Osteoblast (primary cell): Measurements from ENCODE around the gene EZH1. TPM values are rescaled to one million over a fixed set of nuclear protein-coding genes. Genes with fewer than 3 reads are reported as not detected.

Experiments used
- DNase-seq: peaks from one replicate; pipeline ENCODE4 v3.0.0; 2011; ENCODE audit warnings: low spot score, mixed read lengths; ENCODE audit not compliant: insufficient read length; ENCODE audit errors: missing footprints
- H2AFZ ChIP-seq: 2 replicates; pipeline ENCODE4 v1.6.0; 2011; ENCODE audit warnings: mild to moderate bottlenecking, low read length
- H3K27ac ChIP-seq: 2 replicates; pipeline ENCODE4 v1.5.1; 2011; ENCODE audit warnings: mild to moderate bottlenecking, low read depth, low read length, moderate library complexity
- H3K27me3 ChIP-seq: 2 replicates; pipeline ENCODE4 v1.6.0; 2012; ENCODE audit warnings: mild to moderate bottlenecking, control low read depth, inconsistent platforms, low read length, moderate library complexity; ENCODE audit not compliant: insufficient read depth
- H3K36me3 ChIP-seq: 2 replicates; pipeline ENCODE4 v1.5.1; 2011; ENCODE audit warnings: mild to moderate bottlenecking, low read length, control low read depth, moderate library complexity; ENCODE audit not compliant: insufficient read depth
- H3K4me1 ChIP-seq: 2 replicates; pipeline ENCODE4 v1.5.1; 2011; ENCODE audit warnings: mild to moderate bottlenecking, low read length, control low read depth, moderate library complexity; ENCODE audit not compliant: insufficient read depth
- H3K4me2 ChIP-seq: 2 replicates; pipeline ENCODE4 v1.6.0; 2011; ENCODE audit warnings: mild to moderate bottlenecking, low read length; ENCODE audit not compliant: insufficient read depth
- H3K4me3 ChIP-seq: fragments of 200-600 bp; sonication (generic); 3 replicates; pipeline ENCODE4 v1.5.1; 2012; ENCODE audit warnings: mild to moderate bottlenecking, low read length, inconsistent platforms; ENCODE audit not compliant: insufficient read depth
- H3K79me2 ChIP-seq: 2 replicates; pipeline ENCODE4 v1.6.0; 2012; ENCODE audit warnings: mild to moderate bottlenecking, low read length, control low read depth, inconsistent platforms; ENCODE audit not compliant: insufficient read depth
- H3K9me3 ChIP-seq: 2 replicates; pipeline ENCODE4 v1.5.1; 2011; ENCODE audit warnings: low read depth, low read length, control low read depth
- H4K20me1 ChIP-seq: 2 replicates; pipeline ENCODE4 v1.6.0; 2012; ENCODE audit warnings: mild to moderate bottlenecking, low read length, control low read depth; ENCODE audit not compliant: insufficient read depth
- small RNA-seq: library from RNA; depleted of rRNA; stranded (forward); fragments of <200 nt; gene quantifications from one replicate; pipeline ENCODE3, GENCODE V24; 2012
- total RNA-seq: library from RNA; depleted of rRNA; stranded (reverse); fragments of >200 nt; gene quantifications from 2 replicates; pipeline ENCODE4 v1.2.3, GENCODE V29; 2012
- TF ChIP-seq, protein P1 (sequence below): IDR thresholded peaks from 2 replicates; pipeline ENCODE4 v1.5.1; 2011; ENCODE audit warnings: mild to moderate bottlenecking, low read depth, low read length, moderate library complexity; ENCODE audit errors: extremely low read depth

Gene EZH1
- total RNA-seq, 1 donor = 30.8 TPM

DNA sequence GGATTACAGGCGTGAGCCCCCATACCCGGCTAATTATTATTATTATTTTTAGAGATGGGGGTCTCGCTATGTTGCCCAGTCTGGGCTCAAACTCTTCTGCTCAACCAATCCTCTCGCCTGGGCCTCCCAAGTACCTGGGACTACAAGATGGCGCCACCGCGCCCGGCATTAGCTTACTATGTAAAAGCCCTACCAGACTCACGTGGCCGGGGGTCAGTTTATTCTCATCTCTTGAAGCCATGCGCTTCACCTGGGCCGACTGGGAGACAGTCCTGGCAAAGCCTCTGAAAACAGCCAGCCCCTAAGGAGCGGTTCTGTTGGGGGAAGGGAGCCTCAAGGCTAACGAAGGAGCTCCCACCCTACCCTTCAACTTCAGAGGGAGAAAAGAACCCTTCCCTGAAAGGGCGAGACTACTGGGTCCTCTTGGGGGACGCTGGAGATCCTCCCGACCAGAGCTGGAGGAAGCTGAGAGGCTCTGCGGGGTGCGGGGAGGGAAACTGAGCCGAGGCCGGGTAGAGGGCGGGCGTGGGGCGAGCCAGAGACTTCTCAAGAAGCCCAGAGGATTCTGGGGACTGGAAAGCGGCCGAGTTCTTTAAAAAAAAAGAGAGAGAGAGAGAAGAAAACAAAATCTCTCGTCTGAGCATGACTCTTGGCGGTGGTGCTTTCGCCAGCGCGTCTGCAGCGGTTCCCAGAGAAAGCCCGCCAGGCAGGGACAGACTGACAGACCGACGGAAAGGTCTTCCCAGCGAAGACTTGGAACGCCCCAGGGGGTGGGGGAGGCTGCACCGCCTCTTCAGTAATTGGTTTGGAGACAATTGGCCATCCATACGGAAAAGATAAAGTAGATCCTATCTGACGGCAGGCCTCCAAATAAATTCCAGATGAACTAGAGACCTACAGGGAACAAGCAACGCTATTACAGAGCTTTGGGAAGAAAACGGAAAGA, 91.4 kb downstream of the EZH1 start:
- peak; percentile 93 for DNase-seq
- Histone ChIP-seq H2AFZ (peak overlapping the region; percentile 99), H3K27ac (peak overlapping the region; percentile 68), H3K4me1 (peaks cover 9% of the 10 kb centered on the region), H3K4me2 (peak overlapping the region; percentile 91), H3K4me3 (peak overlapping the region; percentile 66), H3K27me3 (no peaks in the 10 kb centered on the region), H3K79me2 (no peaks in the 10 kb centered on the region), H3K36me3 (no peaks in the 10 kb centered on the region), H4K20me1 (no peaks in the 10 kb centered on the region), H3K9me3 (no peaks in the 10 kb centered on the region)
- TF ChIP-seq, protein P1, sequence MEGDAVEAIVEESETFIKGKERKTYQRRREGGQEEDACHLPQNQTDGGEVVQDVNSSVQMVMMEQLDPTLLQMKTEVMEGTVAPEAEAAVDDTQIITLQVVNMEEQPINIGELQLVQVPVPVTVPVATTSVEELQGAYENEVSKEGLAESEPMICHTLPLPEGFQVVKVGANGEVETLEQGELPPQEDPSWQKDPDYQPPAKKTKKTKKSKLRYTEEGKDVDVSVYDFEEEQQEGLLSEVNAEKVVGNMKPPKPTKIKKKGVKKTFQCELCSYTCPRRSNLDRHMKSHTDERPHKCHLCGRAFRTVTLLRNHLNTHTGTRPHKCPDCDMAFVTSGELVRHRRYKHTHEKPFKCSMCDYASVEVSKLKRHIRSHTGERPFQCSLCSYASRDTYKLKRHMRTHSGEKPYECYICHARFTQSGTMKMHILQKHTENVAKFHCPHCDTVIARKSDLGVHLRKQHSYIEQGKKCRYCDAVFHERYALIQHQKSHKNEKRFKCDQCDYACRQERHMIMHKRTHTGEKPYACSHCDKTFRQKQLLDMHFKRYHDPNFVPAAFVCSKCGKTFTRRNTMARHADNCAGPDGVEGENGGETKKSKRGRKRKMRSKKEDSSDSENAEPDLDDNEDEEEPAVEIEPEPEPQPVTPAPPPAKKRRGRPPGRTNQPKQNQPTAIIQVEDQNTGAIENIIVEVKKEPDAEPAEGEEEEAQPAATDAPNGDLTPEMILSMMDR = no peak

DNA sequence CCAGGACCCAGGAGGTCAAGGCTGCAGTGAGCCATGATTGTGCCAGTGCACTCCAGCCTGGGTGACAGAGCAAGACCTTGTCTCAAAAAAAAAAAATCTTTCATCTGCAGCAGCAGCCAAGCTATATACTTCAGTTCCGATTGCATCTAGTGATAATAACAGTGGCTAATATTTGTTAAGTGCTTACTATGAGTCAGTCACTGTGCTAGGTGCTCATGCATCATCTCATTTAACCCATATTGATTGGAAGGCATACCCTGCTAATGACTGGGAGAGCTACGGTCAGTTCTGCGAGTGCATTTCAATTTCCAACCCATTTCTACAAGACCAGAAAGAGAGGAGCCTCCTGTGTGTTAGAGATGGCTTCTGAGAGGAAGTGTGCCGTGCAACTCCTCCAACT, 93.4 kb downstream of the EZH1 start:
- no peaks in the 10 kb centered on the region for H3K27me3 ChIP-seq

More for the DNA sequence above, 93.4 kb downstream of the EZH1 start:
- no peak for DNase-seq
- H3K9me3 ChIP-seq = no peaks in the 10 kb centered on the region
- H3K4me1 ChIP-seq = peaks cover 9% of the 10 kb centered on the region
- H3K4me3 ChIP-seq = no peak overlapping the region
- H3K27ac ChIP-seq = no peak overlapping the region
- TF ChIP-seq, protein P1 = no peak
- no peaks in the 10 kb centered on the region for H4K20me1 ChIP-seq
- no peaks in the 10 kb centered on the region for H3K36me3 ChIP-seq
- H3K4me2 ChIP-seq = no peak overlapping the region
- no peak overlapping the region for H2AFZ ChIP-seq
- H3K79me2 ChIP-seq = no peaks in the 10 kb centered on the region

Small RNA genes within 50 kb of the gene (small RNA-seq; reads per million reads assigned to genes)
- not detected for gene HMGN2P15
- not detected for gene MIR6780A

Other genes with a start within 250 kb of the EZH1 start
- 91.6 and 99.0 TPM in 2 replicates for gene NAGLU, start 208.8 kb downstream of the EZH1 start, total RNA-seq
- gene HSD17B1, start 192.1 kb downstream of the EZH1 start, total RNA-seq = 1.1 and 1.5 TPM in 2 replicates
- gene COASY, start 182.9 kb downstream of the EZH1 start, total RNA-seq = 13.0 and 13.4 TPM in 2 replicates
- gene MLX, start 177.9 kb downstream of the EZH1 start, total RNA-seq = 43.4 and 44.8 TPM in 2 replicates
- 1.8 TPM in 2 replicates for gene PSMC3IP, start 167.3 kb downstream of the EZH1 start, total RNA-seq
- gene RETREG3, start 135.7 kb downstream of the EZH1 start, total RNA-seq = 81.0 and 90.1 TPM in 2 replicates
- gene TUBG1, start 135.4 kb downstream of the EZH1 start, total RNA-seq = 19.2 and 20.3 TPM in 2 replicates
- gene TUBG2, start 85.8 kb downstream of the EZH1 start, total RNA-seq = 13.8 TPM in 2 replicates
- gene PLEKHH3, start 68.0 kb downstream of the EZH1 start, total RNA-seq = 14.7 and 19.9 TPM in 2 replicates
- 0.59 and 2.2 TPM in 2 replicates for gene CCR10, start 63.2 kb downstream of the EZH1 start, total RNA-seq
- gene CNTNAP1, start 62.5 kb downstream of the EZH1 start, total RNA-seq = 18.6 and 19.2 TPM in 2 replicates
- not detected in 2 replicates for gene RAMP2, start 16.2 kb upstream of the EZH1 start, total RNA-seq
- 46.7 and 55.7 TPM in 2 replicates for gene VPS25, start 28.4 kb upstream of the EZH1 start, total RNA-seq
- gene WNK4, start 35.6 kb upstream of the EZH1 start, total RNA-seq = under 0.01 TPM in 1 of 2 replicates, not detected in the other
- 44.2 and 47.4 TPM in 2 replicates for gene COA3, start 53.7 kb upstream of the EZH1 start, total RNA-seq
- gene CNTD1, start 53.8 kb upstream of the EZH1 start, total RNA-seq = 0.88 TPM in 1 of 2 replicates, not detected in the other
- 94.8 and 104 TPM in 2 replicates for gene BECN1, start 79.2 kb upstream of the EZH1 start, total RNA-seq
- 79.9 and 81.1 TPM in 2 replicates for gene PSME3, start 88.4 kb upstream of the EZH1 start, total RNA-seq
- gene AOC2, start 99.5 kb upstream of the EZH1 start, total RNA-seq = 0.72 and 0.88 TPM in 2 replicates
- gene AOC3, start 106.2 kb upstream of the EZH1 start, total RNA-seq = under 0.01 TPM in 1 of 2 replicates, not detected in the other
- not detected in 2 replicates for gene G6PC1, start 155.8 kb upstream of the EZH1 start, total RNA-seq
- gene AARSD1, start 219.4 kb upstream of the EZH1 start, total RNA-seq = 14.1 and 16.2 TPM in 2 replicates
- gene PTGES3L, start 235.0 kb upstream of the EZH1 start, total RNA-seq = under 0.01 and 0.29 TPM in 2 replicates
- 8.8 and 10.1 TPM in 2 replicates for gene RUNDC1, start 235.5 kb upstream of the EZH1 start, total RNA-seq